ENCODE results near the gene MYO1E.

- TF ChIP-seq CTCF (IDR thresholded peaks at IDR 0.05) (no peak), POLR2A (IDR thresholded peaks at IDR 0.05) (no peak), POLR2AphosphoS5 (IDR thresholded peaks at IDR 0.05) (no peak)
Observed at GRCh38 chr15:59329091-59329490, 43.6 kb downstream of the MYO1E start.

Data from prostate gland (tissue), 2 donors.